Transverse colon (tissue), 4 donors: Measurements from ENCODE around the gene CDH12. TPM values are rescaled to one million over a fixed set of nuclear protein-coding genes. Genes with fewer than 3 reads are reported as not detected.

ENCODE experiments used
- DNase-seq: peaks from one replicate; pipeline ENCODE4 v3.0.0-alpha.2; 2019
- H3K27ac ChIP-seq, 4 donors: fragments of 200-600 bp; sonication (generic); 2 replicates each; pipeline ENCODE4 v1.5.1; 2016 to 2018; ENCODE audit warnings: inconsistent platforms in 4 of 4
- H3K27me3 ChIP-seq: fragments of 200-600 bp; sonication (generic); 2 replicates; pipeline ENCODE4 v1.5.1; 2017; ENCODE audit warnings: inconsistent platforms
- H3K36me3 ChIP-seq, 4 donors: fragments of 200-600 bp; sonication (generic); 2 replicates each; pipeline ENCODE4 v1.5.1; 2017 to 2019; ENCODE audit warnings: inconsistent platforms in 4 of 4
- H3K4me1 ChIP-seq, 4 donors: fragments of 200-600 bp; sonication (generic); 2 replicates each; pipeline ENCODE4 v1.5.1; 2017 to 2020; ENCODE audit warnings: inconsistent platforms in 4 of 4
- H3K4me3 ChIP-seq, 4 donors: fragments of 200-600 bp; sonication (generic); 1 replicate in 1 of 4; 2 replicates in 3 of 4; pipeline versions ENCODE4 v1.5.1 to v1.6.1; 2017 to 2019; ENCODE audit warnings: inconsistent platforms in 4 of 4
- H3K9me3 ChIP-seq, 2 donors: fragments of 200-600 bp; sonication (generic); 2 replicates each; pipeline ENCODE4 v1.5.1; 2017 to 2019; ENCODE audit warnings: inconsistent platforms in 2 of 2
- EP300 ChIP-seq: sonication (generic); formaldehyde crosslinking; IDR thresholded peaks from one replicate; pipeline ENCODE4 v1.6.1; 2017; ENCODE audit warnings: antibody characterized with exemption, low read depth
- POLR2A ChIP-seq: fragments of 450-650 bp; IDR thresholded peaks from one replicate; pipeline ENCODE4 v1.6.1; 2016; ENCODE audit warnings: antibody characterized with exemption, mild to moderate bottlenecking, moderate library complexity
- POLR2AphosphoS5 ChIP-seq, 3 donors: sonication (generic); formaldehyde crosslinking; IDR thresholded peaks; one replicate each; pipeline ENCODE4 v1.6.1; 2016; ENCODE audit warnings: antibody characterized with exemption in 3 of 3
- WGBS, 2 donors: methylation state at CpG; one replicate each; pipeline ENCODE4 v1.1.5; 2018; ENCODE audit warnings: low coverage in 1 of 2; 5-methylcytosine and 5-hydroxymethylcytosine counted together
- in situ Hi-C, 4 donors: fragments of 200-750 bp; cut with MboI; loops; one replicate each; pipeline versions ENCODE4 v1.15.0 to v1.15.1; 2017; ENCODE audit warnings: low sequenced_read_pairs in 3 of 4, low pct_ligation_motif_present in 1 of 4, low pct_unique_long_range_greater_than_20kb in 1 of 4
- intact Hi-C: fragments of 100-400 bp; cut with DNase I; formaldehyde crosslinking; loops from one replicate; pipeline ENCODE4 v1.15.1; 2023; ENCODE audit warnings: low total_unique reads
- total RNA-seq, 4 donors: library from RNA; depleted of rRNA; stranded (reverse); fragments of >200 nt; gene quantifications; one replicate each; pipeline ENCODE4 v1.1.0, GENCODE V29; 2016
- TF ChIP-seq, protein P1 (sequence below), 5 experiments: fragments of 200-600 bp in 3 of 5; fragments of 450-650 bp in 2 of 5; sonication (generic) in 3 of 5; IDR thresholded peaks; 1 replicate in 2 of 5; 2 replicates in 3 of 5; pipeline ENCODE4 v1.5.1; 2016 to 2017; ENCODE audit warnings: antibody characterized with exemption in 5 of 5, inconsistent platforms in 3 of 5, mild to moderate bottlenecking in 2 of 5, moderate library complexity in 1 of 5

CDH12 gene
- total RNA-seq, 4 donors from 2014 or later: 0.14 TPM; not detected in 3

DNA sequence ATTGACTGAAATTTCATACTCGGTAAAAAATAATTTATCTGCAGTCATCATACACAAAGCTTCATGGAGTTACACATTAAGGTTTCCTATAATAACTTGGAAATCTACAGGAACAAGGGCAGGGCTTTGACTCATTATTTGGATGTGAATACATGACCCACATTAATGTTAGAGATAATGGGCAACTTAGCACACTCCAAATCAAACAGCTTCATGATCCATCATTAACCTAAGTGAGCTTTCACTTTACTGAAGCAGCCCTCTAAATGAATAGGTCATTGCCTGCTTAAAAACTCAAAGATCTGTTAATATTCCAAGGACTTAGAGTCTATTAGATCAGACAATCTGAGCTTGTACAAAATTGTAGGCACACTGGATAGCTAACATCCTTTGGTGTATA lies 9.0 kb downstream of the CDH12 start:
- intact Hi-C loops (no loop called here), in situ Hi-C loops (no loop called here)
- Histone ChIP-seq H3K9me3 (no peaks in the 10 kb centered on the region), H3K4me3 (no peak overlapping the region), H3K27me3 (no peaks in the 10 kb centered on the region), H3K36me3 (no peaks in the 10 kb centered on the region), H3K27ac (no peak overlapping the region), H3K4me1 (no peaks in the 10 kb centered on the region)
- TF ChIP-seq EP300: no peak
- TF ChIP-seq, protein P1, sequence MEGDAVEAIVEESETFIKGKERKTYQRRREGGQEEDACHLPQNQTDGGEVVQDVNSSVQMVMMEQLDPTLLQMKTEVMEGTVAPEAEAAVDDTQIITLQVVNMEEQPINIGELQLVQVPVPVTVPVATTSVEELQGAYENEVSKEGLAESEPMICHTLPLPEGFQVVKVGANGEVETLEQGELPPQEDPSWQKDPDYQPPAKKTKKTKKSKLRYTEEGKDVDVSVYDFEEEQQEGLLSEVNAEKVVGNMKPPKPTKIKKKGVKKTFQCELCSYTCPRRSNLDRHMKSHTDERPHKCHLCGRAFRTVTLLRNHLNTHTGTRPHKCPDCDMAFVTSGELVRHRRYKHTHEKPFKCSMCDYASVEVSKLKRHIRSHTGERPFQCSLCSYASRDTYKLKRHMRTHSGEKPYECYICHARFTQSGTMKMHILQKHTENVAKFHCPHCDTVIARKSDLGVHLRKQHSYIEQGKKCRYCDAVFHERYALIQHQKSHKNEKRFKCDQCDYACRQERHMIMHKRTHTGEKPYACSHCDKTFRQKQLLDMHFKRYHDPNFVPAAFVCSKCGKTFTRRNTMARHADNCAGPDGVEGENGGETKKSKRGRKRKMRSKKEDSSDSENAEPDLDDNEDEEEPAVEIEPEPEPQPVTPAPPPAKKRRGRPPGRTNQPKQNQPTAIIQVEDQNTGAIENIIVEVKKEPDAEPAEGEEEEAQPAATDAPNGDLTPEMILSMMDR (IDR thresholded peaks at IDR 0.05): no peak
- no peak for TF ChIP-seq POLR2A
- TF ChIP-seq POLR2AphosphoS5 (IDR thresholded peaks at IDR 0.05): no peak
- 81 to 100% methylated on average over 1 of the region's 1 CpG for WGBS, 2 donors
- DNase-seq: no peak

DNA sequence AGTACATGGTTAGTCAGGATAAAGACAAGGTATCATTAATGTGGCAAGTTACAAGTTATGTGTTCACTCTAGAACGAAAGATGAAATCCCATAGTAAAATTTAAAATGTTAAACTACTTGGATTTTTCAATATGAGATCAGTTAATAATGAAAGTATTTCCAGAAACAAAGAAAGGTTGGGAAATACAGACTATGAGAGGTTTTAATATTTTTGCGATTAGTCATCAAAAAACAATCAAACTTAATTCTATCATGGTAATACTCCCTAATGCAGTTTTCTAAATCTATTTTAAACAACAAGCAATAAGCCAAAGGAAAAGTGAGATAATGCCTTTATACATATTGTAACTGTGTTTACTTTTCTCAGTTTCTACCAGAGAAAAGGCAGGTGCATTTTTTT lies 10.6 kb downstream of the CDH12 start:
- WGBS, 2 donors: 63 to 70% methylated on average over 2 of the region's 2 CpGs
- intact Hi-C loops (no loop called here), in situ Hi-C loops (no loop called here)
- H3K4me3 ChIP-seq: no peak overlapping the region
- TF ChIP-seq, protein P1 (IDR thresholded peaks at IDR 0.05): no peak
- no peak for TF ChIP-seq POLR2A
- no peak for TF ChIP-seq EP300
- TF ChIP-seq POLR2AphosphoS5 (IDR thresholded peaks at IDR 0.05): no peak
- no peak overlapping the region for H3K27ac ChIP-seq
- no peaks in the 10 kb centered on the region for H3K9me3 ChIP-seq
- H3K36me3 ChIP-seq: no peaks in the 10 kb centered on the region
- no peaks in the 10 kb centered on the region for H3K27me3 ChIP-seq
- DNase-seq: no peak
- H3K4me1 ChIP-seq: no peaks in the 10 kb centered on the region

DNA sequence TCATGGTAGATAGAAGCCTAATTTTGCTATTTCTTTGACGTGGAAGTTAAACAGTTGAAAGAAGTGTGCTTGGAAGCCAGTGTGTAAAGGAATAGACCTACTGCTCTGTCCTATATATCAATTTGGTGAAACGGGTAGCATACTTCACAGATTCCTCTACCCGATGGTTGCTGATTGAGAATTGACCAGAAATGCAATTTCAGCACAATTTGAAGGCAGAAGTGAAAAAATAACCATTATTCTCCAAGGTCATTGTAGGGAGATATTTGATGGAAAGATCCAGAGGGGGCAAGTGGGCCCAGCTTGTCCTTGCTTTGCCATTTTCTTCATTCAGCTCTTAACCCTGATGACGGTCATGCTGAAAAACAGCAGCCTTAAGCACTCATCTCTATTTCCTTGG lies 15.3 kb downstream of the CDH12 start:
- Histone ChIP-seq H3K36me3 (no peaks in the 10 kb centered on the region), H3K27me3 (no peaks in the 10 kb centered on the region), H3K9me3 (no peaks in the 10 kb centered on the region), H3K4me1 (no peaks in the 10 kb centered on the region), H3K27ac (no peak overlapping the region), H3K4me3 (no peak overlapping the region)
- WGBS, 2 donors: 82 to 86% methylated on average over 4 of the region's 4 CpGs
- intact Hi-C loops: no loop called here
- in situ Hi-C loops: no loop called here
- no peak for TF ChIP-seq EP300
- no peak for TF ChIP-seq POLR2A
- TF ChIP-seq, protein P1 (IDR thresholded peaks at IDR 0.05): no peak
- no peak for TF ChIP-seq POLR2AphosphoS5 (IDR thresholded peaks at IDR 0.05)
- DNase-seq: no peak

DNA sequence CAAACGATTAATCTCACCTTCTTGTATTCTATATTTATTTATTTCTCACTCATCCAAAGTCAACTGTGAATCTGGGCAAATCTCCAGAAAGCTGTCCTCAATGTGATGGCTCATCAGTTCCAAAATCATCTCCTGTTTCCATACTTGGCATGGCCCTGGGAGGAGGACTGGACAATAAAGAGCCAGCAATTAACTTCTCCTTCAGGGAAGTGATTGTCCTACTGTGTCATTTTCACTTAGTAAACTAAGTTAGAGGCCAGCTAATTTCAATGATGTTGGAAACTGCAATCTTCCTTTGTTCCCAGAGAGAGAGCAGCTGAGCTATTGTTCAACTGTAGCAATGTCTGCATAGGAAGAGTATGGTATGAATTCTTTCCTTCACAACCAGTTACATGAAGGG lies 17.5 kb downstream of the CDH12 start:
- Histone ChIP-seq H3K27me3 (no peaks in the 10 kb centered on the region), H3K27ac (no peak overlapping the region), H3K4me3 (no peak overlapping the region), H3K9me3 (no peaks in the 10 kb centered on the region), H3K4me1 (no peaks in the 10 kb centered on the region), H3K36me3 (no peaks in the 10 kb centered on the region)
- 72 to 78% methylated on average over 1 of the region's 1 CpG for WGBS, 2 donors
- TF ChIP-seq, protein P1 (IDR thresholded peaks at IDR 0.05): no peak
- TF ChIP-seq EP300: no peak
- in situ Hi-C loops: no loop called here
- intact Hi-C loops: no loop called here
- no peak for DNase-seq
